Activated naive CD4-positive, alpha-beta T cell treated with anti-CD3 and anti-CD28 coated beads, Interleukin-2, amount 50 U/mL, for 72 hours (primary cell): ENCODE results near the gene CADPS. TPM values are rescaled to one million over a fixed set of nuclear protein-coding genes. Genes with fewer than 3 reads are reported as not detected.

Experiments used
- ATAC-seq, 2 donors: fragments of 150-1000 bp; cut with Tn5 transposase; 2 replicates each; pipeline ENCODE4 v1.10.0; 2021; ENCODE audit warnings: mild to moderate bottlenecking in 2 of 2, moderate library complexity in 2 of 2
- DNase-seq, 2 donors: peaks; one replicate each; pipeline ENCODE4 v3.0.0; 2021 to 2022; ENCODE audit warnings: low spot score in 2 of 2
- H3K27ac Mint-ChIP-seq, 2 donors: one replicate each; pipeline ENCODE4 v1.8.0; 2022; ENCODE audit warnings: mild to moderate bottlenecking in 2 of 2, mixed read lengths in 2 of 2
- H3K36me3 Mint-ChIP-seq, 2 donors: one replicate each; pipeline ENCODE4 v1.8.0; 2022; ENCODE audit warnings: mixed read lengths in 2 of 2
- H3K9me3 Mint-ChIP-seq, 2 donors: one replicate each; pipeline ENCODE4 v1.8.0; 2022; ENCODE audit warnings: mixed read lengths in 2 of 2
- total RNA-seq, 2 donors: library from RNA; stranded (reverse); gene quantifications; one replicate each; pipeline ENCODE4 v1.2.3, GENCODE V29; 2022

CADPS gene
- total RNA-seq, 2 donors from 2014 or later = not detected

GRCh38 chr3:62621925-62622324 is 253.3 kb downstream of the CADPS start:
- H3K9me3 Mint-ChIP-seq = no peaks in the 10 kb centered on the region
- DNase-seq (no peak), ATAC-seq (no peak)
- no peaks in the 10 kb centered on the region for H3K36me3 Mint-ChIP-seq
- no peak overlapping the region for H3K27ac Mint-ChIP-seq

GRCh38 chr3:62621176-62621575 is 254.0 kb downstream of the CADPS start:
- Mint-ChIP-seq H3K9me3 (no peaks in the 10 kb centered on the region), H3K36me3 (no peaks in the 10 kb centered on the region), H3K27ac (no peak overlapping the region)
- ATAC-seq (no peak), DNase-seq (no peak)

- Mint-ChIP-seq H3K9me3 (peaks cover 0 to 7% of the 10 kb centered on the region in 2 donors), H3K27ac (no peak overlapping the region), H3K36me3 (no peaks in the 10 kb centered on the region)
- ATAC-seq (no peak), DNase-seq (no peak)
Observed at GRCh38 chr3:62615258-62615849, 259.9 kb downstream of the CADPS start.

GRCh38 chr3:62614527-62614926 is 260.7 kb downstream of the CADPS start:
- DNase-seq = no peak
- no peaks in the 10 kb centered on the region for H3K36me3 Mint-ChIP-seq
- no peak for ATAC-seq
- no peak overlapping the region for H3K27ac Mint-ChIP-seq
- peaks cover 0 to 7% of the 10 kb centered on the region in 2 donors for H3K9me3 Mint-ChIP-seq

GRCh38 chr3:62611541-62612240 is 263.5 kb downstream of the CADPS start:
- H3K9me3 Mint-ChIP-seq = peaks cover 0 to 7% of the 10 kb centered on the region in 2 donors
- ATAC-seq (no peak), DNase-seq (no peak)
- H3K27ac Mint-ChIP-seq = no peak overlapping the region
- no peaks in the 10 kb centered on the region for H3K36me3 Mint-ChIP-seq

- ATAC-seq (no peak), DNase-seq (no peak)
- H3K27ac Mint-ChIP-seq = no peak overlapping the region
- H3K9me3 Mint-ChIP-seq = peaks cover 0 to 7% of the 10 kb centered on the region in 2 donors
- H3K36me3 Mint-ChIP-seq = no peaks in the 10 kb centered on the region
Observed at GRCh38 chr3:62607287-62608029, 267.8 kb downstream of the CADPS start.

- no peaks in the 10 kb centered on the region for H3K9me3 Mint-ChIP-seq
- DNase-seq = no peak
- no peak overlapping the region for H3K27ac Mint-ChIP-seq
- H3K36me3 Mint-ChIP-seq = no peaks in the 10 kb centered on the region
- ATAC-seq = no peak
Observed at GRCh38 chr3:62605413-62606068, 269.7 kb downstream of the CADPS start.

GRCh38 chr3:62604751-62605351 is 270.4 kb downstream of the CADPS start:
- ATAC-seq (no peak), DNase-seq (no peak)
- H3K9me3 Mint-ChIP-seq = no peaks in the 10 kb centered on the region
- H3K36me3 Mint-ChIP-seq = no peaks in the 10 kb centered on the region
- H3K27ac Mint-ChIP-seq = no peak overlapping the region

- ATAC-seq (no peak), DNase-seq (no peak)
- no peak overlapping the region for H3K27ac Mint-ChIP-seq
- H3K36me3 Mint-ChIP-seq = no peaks in the 10 kb centered on the region
- H3K9me3 Mint-ChIP-seq = no peaks in the 10 kb centered on the region
Observed at GRCh38 chr3:62604298-62604697, 270.9 kb downstream of the CADPS start.

- Mint-ChIP-seq H3K27ac (no peak overlapping the region), H3K36me3 (no peaks in the 10 kb centered on the region), H3K9me3 (no peaks in the 10 kb centered on the region)
- no peak for DNase-seq
- no peak for ATAC-seq
Observed at GRCh38 chr3:62602987-62603386, 272.2 kb downstream of the CADPS start.

- H3K9me3 Mint-ChIP-seq = no peaks in the 10 kb centered on the region
- H3K36me3 Mint-ChIP-seq = no peaks in the 10 kb centered on the region
- DNase-seq (no peak), ATAC-seq (no peak)
- H3K27ac Mint-ChIP-seq = no peak overlapping the region
Observed at GRCh38 chr3:62602129-62602770, 273.0 kb downstream of the CADPS start.

GRCh38 chr3:62601238-62602070 is 273.8 kb downstream of the CADPS start:
- DNase-seq (no peak), ATAC-seq (no peak)
- Mint-ChIP-seq H3K27ac (no peak overlapping the region), H3K9me3 (no peaks in the 10 kb centered on the region), H3K36me3 (no peaks in the 10 kb centered on the region)

- H3K27ac Mint-ChIP-seq = no peak overlapping the region
- no peak for ATAC-seq
Observed at GRCh38 chr3:62600033-62600432, 275.2 kb downstream of the CADPS start.

GRCh38 chr3:62597491-62597890 is 277.7 kb downstream of the CADPS start:
- H3K9me3 Mint-ChIP-seq = no peaks in the 10 kb centered on the region
- DNase-seq = no peak
- no peaks in the 10 kb centered on the region for H3K36me3 Mint-ChIP-seq
- H3K27ac Mint-ChIP-seq = no peak overlapping the region
- ATAC-seq = no peak

More at GRCh38 chr3:62600033-62600432, 275.2 kb downstream of the CADPS start:
- no peaks in the 10 kb centered on the region for H3K36me3 Mint-ChIP-seq
- DNase-seq = no peak
- H3K9me3 Mint-ChIP-seq = no peaks in the 10 kb centered on the region

- no peaks in the 10 kb centered on the region for H3K9me3 Mint-ChIP-seq
- DNase-seq (no peak), ATAC-seq (no peak)
- H3K27ac Mint-ChIP-seq = no peak overlapping the region
- no peaks in the 10 kb centered on the region for H3K36me3 Mint-ChIP-seq
Observed at GRCh38 chr3:62592408-62592807, 282.8 kb downstream of the CADPS start.

GRCh38 chr3:62589078-62589477 is 286.1 kb downstream of the CADPS start:
- no peak overlapping the region for H3K27ac Mint-ChIP-seq
- DNase-seq (no peak), ATAC-seq (no peak)
- H3K9me3 Mint-ChIP-seq = no peaks in the 10 kb centered on the region
- no peaks in the 10 kb centered on the region for H3K36me3 Mint-ChIP-seq
